ENCODE measurements around the gene OSBPL2. TPM values are rescaled to one million over a fixed set of nuclear protein-coding genes. Genes with fewer than 3 reads are reported as not detected.

OSBPL2 gene
- total RNA-seq, 4 donors from 2014 or later = 52.8 to 86.7 (median 64.2) TPM

DNA sequence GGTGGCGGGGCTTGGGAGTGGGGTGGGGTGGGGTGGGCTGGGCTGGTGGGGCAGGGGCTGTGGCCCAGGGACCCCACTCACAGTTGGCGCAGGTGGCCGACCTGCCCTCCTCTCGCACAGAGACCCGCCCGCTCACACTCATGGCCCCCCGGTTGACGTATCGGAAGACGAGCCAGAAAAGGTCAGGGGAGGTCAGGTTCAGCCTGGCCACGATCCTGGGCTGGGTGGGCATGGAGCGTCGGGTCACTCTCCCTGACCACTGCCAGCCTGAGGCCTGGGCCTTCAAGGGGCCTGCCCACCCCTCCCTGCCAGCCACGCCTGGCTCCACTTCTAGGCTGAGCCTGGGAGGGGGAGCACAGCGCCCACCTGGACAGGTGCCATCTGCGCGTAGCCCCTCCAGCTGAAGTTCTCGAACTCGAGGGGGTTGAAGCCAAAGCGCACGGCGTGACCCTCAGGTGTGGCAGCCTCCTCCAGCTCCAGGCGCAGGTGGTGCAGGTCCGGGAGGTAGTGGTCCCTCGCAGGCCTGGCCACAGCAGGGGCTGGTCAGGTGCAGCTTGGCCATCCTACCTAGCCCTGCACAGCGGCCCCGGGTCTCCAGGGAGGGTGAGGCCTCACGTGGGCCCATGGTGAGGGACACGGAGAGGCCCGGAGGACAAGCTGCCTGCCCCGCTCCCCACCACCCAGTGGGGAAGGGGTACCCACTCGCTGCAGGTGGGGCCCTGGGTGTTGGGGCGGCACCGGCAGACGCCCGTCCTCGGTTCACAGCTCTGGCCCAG, 95.7 kb downstream of the OSBPL2 start:
- H3K27ac ChIP-seq = no peak overlapping the region
- H3K4me1 ChIP-seq = peaks cover 0 to 13% (median 2%) of the 10 kb centered on the region in 4 donors
- DNase-seq = no peak
- no peak overlapping the region for H3K4me3 ChIP-seq
- TF ChIP-seq, protein P1, sequence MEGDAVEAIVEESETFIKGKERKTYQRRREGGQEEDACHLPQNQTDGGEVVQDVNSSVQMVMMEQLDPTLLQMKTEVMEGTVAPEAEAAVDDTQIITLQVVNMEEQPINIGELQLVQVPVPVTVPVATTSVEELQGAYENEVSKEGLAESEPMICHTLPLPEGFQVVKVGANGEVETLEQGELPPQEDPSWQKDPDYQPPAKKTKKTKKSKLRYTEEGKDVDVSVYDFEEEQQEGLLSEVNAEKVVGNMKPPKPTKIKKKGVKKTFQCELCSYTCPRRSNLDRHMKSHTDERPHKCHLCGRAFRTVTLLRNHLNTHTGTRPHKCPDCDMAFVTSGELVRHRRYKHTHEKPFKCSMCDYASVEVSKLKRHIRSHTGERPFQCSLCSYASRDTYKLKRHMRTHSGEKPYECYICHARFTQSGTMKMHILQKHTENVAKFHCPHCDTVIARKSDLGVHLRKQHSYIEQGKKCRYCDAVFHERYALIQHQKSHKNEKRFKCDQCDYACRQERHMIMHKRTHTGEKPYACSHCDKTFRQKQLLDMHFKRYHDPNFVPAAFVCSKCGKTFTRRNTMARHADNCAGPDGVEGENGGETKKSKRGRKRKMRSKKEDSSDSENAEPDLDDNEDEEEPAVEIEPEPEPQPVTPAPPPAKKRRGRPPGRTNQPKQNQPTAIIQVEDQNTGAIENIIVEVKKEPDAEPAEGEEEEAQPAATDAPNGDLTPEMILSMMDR (IDR thresholded peaks at IDR 0.05) = no peak
- no peak for TF ChIP-seq POLR2A (IDR thresholded peaks at IDR 0.05)
- H3K36me3 ChIP-seq = peaks cover 0 to 41% (median 0%) of the 10 kb centered on the region in 3 donors
- H3K27me3 ChIP-seq = no peaks in the 10 kb centered on the region
- no peaks in the 10 kb centered on the region for H3K9me3 ChIP-seq

DNA sequence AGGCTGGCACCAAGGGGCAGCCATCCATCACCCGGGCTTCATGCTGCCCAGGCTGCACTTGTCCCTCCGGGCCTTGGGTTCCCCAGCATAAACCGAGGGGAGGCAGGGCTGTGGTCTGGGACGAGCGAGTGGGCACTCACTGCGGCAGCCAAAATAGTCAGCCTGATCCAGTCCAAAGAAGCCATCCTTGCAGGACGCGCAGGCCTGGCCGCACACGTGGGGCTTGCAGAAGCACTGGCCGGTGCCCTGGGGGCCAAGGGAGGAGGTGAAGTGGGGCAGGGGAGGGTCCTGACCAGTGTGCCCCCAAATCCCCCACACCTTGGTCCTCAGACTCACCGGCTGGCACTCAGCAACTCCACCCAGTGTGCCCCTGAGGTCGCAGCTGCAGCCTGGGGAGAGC, 96.6 kb downstream of the OSBPL2 start:
- Histone ChIP-seq H3K4me1 (peaks cover 0 to 13% (median 2%) of the 10 kb centered on the region in 4 donors), H3K27ac (no peak overlapping the region), H3K9me3 (no peaks in the 10 kb centered on the region), H3K36me3 (peaks cover 0 to 33% (median 0%) of the 10 kb centered on the region in 3 donors), H3K27me3 (no peaks in the 10 kb centered on the region), H3K4me3 (no peak overlapping the region)
- TF ChIP-seq, protein P1 (IDR thresholded peaks at IDR 0.05) = no peak
- TF ChIP-seq POLR2A (IDR thresholded peaks at IDR 0.05) = no peak
- DNase-seq = no peak

DNA sequence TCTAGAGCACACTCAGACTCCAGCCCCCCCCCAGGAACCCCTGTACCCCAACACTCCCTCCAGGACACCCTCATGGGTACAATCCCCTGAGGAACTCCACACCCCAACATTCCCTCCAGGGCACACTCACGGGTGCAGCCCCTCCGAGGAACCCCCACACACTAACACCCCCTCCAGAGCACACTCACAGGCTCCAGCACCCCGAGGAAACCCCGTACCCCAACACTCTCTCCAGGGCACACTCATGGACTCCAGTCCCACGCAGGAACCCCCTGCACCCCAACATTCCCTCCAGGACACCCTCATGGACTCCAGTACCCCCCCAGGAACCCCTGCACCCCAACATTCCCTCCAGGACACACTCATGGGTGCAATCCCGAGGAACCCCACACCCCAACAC, 97.2 kb downstream of the OSBPL2 start:
- no peak for DNase-seq
- H3K4me1 ChIP-seq = peaks cover 0 to 13% (median 2%) of the 10 kb centered on the region in 4 donors
- no peaks in the 10 kb centered on the region for H3K9me3 ChIP-seq
- no peaks in the 10 kb centered on the region for H3K27me3 ChIP-seq
- no peak for TF ChIP-seq POLR2A (IDR thresholded peaks at IDR 0.05)
- TF ChIP-seq, protein P1 (IDR thresholded peaks at IDR 0.05) = no peak
- H3K36me3 ChIP-seq = peaks cover 0 to 31% (median 0%) of the 10 kb centered on the region in 3 donors
- H3K27ac ChIP-seq = no peak overlapping the region
- H3K4me3 ChIP-seq = no peak overlapping the region

DNA sequence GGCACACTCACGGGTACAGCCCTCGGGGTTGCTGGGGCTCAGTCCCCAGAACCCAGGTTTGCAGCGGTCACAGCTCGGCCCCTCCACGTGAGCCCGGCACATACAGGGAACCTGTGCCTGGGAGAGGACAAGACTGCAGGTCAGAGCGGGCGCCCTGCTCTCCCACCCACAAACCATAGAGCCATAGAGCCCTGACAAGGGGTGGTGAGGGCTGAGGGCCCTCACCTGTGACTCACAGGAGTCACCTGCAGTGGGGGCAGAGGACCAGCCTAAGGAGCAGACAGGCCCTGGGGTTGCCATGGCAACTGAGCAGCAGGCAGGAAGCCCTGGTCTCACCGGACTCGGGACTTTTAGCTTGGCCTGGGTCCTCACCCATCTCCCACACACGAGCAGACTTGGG, 98.0 kb downstream of the OSBPL2 start:
- no peak overlapping the region for H3K4me3 ChIP-seq
- no peaks in the 10 kb centered on the region for H3K9me3 ChIP-seq
- DNase-seq = peak in 1 of 3 donors; percentile 49
- peak overlapping the region in 2 of 4 donors; percentile 60 to 85 for H3K27ac ChIP-seq
- H3K36me3 ChIP-seq = peaks cover 0 to 31% (median 0%) of the 10 kb centered on the region in 3 donors
- no peaks in the 10 kb centered on the region for H3K27me3 ChIP-seq
- no peak for TF ChIP-seq POLR2A (IDR thresholded peaks at IDR 0.05)
- TF ChIP-seq, protein P1 (IDR thresholded peaks at IDR 0.05) = no peak
- peaks cover 0 to 13% (median 2%) of the 10 kb centered on the region in 4 donors for H3K4me1 ChIP-seq

DNA sequence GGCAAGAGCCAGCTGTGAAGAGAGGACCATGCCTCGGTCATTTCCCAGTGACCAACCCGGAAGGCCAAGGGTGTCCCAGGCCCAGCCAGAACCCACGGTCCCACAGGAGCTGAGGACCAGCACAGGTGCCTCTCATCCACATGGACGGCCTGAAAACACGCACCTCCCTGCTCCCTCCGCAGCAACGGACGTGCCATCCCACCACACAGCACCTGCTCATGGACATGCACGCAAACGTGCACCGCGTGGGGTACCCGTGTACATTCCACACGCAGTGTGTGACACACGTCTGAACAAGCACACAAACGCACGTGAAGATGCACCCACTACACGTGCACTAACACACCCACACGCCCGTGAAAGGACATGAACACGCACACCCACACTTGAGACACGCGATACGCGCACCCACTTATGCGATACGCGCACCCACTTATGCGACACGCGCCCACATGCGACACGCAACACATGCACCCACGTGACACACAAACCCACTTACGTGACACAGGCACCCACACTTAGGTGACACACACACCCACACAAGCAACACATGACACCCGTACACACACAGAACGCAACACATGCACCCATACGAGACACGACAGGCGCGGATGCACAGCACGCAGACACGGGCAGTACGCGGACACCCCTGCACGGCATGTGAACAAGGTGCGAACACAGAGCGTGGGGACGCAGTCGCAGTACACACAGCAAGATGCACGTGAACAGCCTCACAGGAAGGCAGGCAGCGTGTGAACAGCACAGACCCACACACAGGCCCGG, 98.6 kb downstream of the OSBPL2 start:
- H3K4me3 ChIP-seq = no peak overlapping the region
- peak overlapping the region in 2 of 4 donors; percentile 60 to 85 for H3K27ac ChIP-seq
- peaks cover 0 to 31% (median 0%) of the 10 kb centered on the region in 3 donors for H3K36me3 ChIP-seq
- no peaks in the 10 kb centered on the region for H3K27me3 ChIP-seq
- DNase-seq = no peak
- H3K4me1 ChIP-seq = peaks cover 0 to 13% (median 2%) of the 10 kb centered on the region in 4 donors
- no peak for TF ChIP-seq POLR2A (IDR thresholded peaks at IDR 0.05)
- TF ChIP-seq, protein P1 (IDR thresholded peaks at IDR 0.05) = no peak
- H3K9me3 ChIP-seq = no peaks in the 10 kb centered on the region
